Kasumi-1 (cell line): Measurements from ENCODE around the gene MAP3K8.
A peak's percentile ranks its signal among the peaks of the same experiment; 100 is the strongest.
"Not testable (repeated sequence)": the region's sequence is repeated elsewhere in the genome, so short reads cannot be mapped to it uniquely, and the experiment has no call there.

Experiments
- DNase-seq, 2 experiments: peaks; one replicate each; lab custom pipeline; 2025; lab: John Stamatoyannopoulos, UW

Gene MAP3K8

GRCh38 chr10:30422981-30423654 is 10.9 kb upstream of the MAP3K8 start:
- DNase-seq, result peak; percentile 31 to 37

- DNase-seq, result not testable (repeated sequence)
These were observed 10.2 kb upstream of the MAP3K8 start for GRCh38 chr10:30423655-30424275.

- DNase-seq, result no peak
These were observed 8.5 kb upstream of the MAP3K8 start for GRCh38 chr10:30425336-30426075.

GRCh38 chr10:30430544-30431298 is 3.3 kb upstream of the MAP3K8 start:
- peak; percentile 23 to 42 for DNase-seq

GRCh38 chr10:30431435-30431911 is 2.5 kb upstream of the MAP3K8 start:
- no peak for DNase-seq

- peak in 1 of 2 experiments; percentile 79 for DNase-seq
These were observed 1.2 kb upstream of the MAP3K8 start for GRCh38 chr10:30432622-30433305.

- peak; percentile 83 to 85 for DNase-seq
These were observed 666 bp upstream of the MAP3K8 start for GRCh38 chr10:30433306-30433729.

- peak; percentile 91 to 93 for DNase-seq
These were observed 489 bp downstream of the MAP3K8 start for GRCh38 chr10:30434273-30435072.

- DNase-seq, result peak; percentile 66 to 88
These were observed 1.1 kb downstream of the MAP3K8 start for GRCh38 chr10:30435073-30435422.

- DNase-seq, result not testable (repeated sequence)
These were observed 1.6 kb downstream of the MAP3K8 start for GRCh38 chr10:30435499-30436167.

- DNase-seq, result peak; percentile 46 to 53
These were observed 2.2 kb downstream of the MAP3K8 start for GRCh38 chr10:30436191-30436611.

GRCh38 chr10:30436671-30437030 is 2.7 kb downstream of the MAP3K8 start:
- no peak for DNase-seq

GRCh38 chr10:30437031-30437841 is 3.3 kb downstream of the MAP3K8 start:
- peak in 1 of 2 experiments; percentile 50 for DNase-seq

GRCh38 chr10:30438021-30438850 is 4.3 kb downstream of the MAP3K8 start:
- DNase-seq, result no peak

- no peak for DNase-seq
These were observed 5.9 kb downstream of the MAP3K8 start for GRCh38 chr10:30439931-30440330.

- no peak for DNase-seq
These were observed 8.1 kb downstream of the MAP3K8 start for GRCh38 chr10:30442019-30442606.

- no peak for DNase-seq
These were observed 9.1 kb downstream of the MAP3K8 start for GRCh38 chr10:30443049-30443448.

- peak; percentile 21 to 30 for DNase-seq
These were observed 11.7 kb downstream of the MAP3K8 start for GRCh38 chr10:30445711-30446110.
